OCI-LY3 (cell line): Measurements from ENCODE around the gene FLOT2.

ENCODE experiments used
- CTCF ChIP-seq: fragments of 200-600, 300-600 bp; sonication (generic); IDR thresholded peaks from 2 replicates; pipeline ENCODE4 v1.5.1; 2014; ENCODE audit warnings: antibody characterized with exemption, low read length, low read depth
- EZH2phosphoT487 ChIP-seq: fragments of 200-600 bp; shearing (Covaris generic); IDR thresholded peaks from 2 replicates; pipeline ENCODE4 v1.6.1; 2018; ENCODE audit warnings: antibody characterized with exemption, mixed run types, low read depth

GRCh38 chr17:28874750-28875149, 22.8 kb downstream of the FLOT2 start:
- TF ChIP-seq EZH2phosphoT487 (no peak), CTCF (no peak)
